Measurements from ENCODE around the gene TCF15. TPM values are rescaled to one million over a fixed set of nuclear protein-coding genes. Genes with fewer than 3 reads are reported as not detected.

Gene TCF15
- total and polyA plus RNA-seq, 2 of the 8 experiments (the other 6 are each of a cell fraction or from before 2014, with no cell fraction given): 3.7 to 6.9 TPM

DNA sequence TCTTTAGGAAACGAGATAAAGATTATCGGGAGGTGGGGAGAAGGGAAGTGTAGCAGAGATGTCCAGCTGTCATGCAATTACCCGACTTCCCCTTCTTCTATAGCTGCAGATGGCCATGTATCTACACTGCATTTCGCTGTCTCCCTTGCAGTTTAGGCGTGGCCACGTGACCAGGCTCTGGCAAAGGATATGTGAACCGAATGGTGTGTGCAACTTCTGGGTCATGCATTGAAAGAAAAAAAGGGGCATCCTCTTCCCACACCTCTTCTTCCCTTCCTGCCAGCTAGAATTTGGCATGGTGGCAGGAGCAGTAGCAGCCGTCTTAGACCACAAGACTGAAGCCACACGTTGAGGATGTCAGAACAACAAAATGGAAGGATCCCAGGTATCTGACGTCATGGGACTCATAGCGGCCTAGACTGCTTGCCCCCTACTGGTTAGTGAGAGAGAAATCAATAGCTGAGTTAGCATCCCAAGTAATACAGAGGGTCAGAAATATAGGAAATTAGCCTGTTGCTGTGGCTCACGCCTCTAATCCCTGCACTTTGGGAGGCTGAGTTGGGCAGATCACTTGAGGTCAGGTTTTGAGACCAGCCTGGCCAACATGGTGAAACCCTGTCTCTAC is 32.8 kb downstream of the TCF15 start (continued):
- TF ChIP-seq CTCF (IDR thresholded peaks at IDR 0.05; ENCODE audit: control extremely low read depth in 1 of 3, insufficient read depth in 1 of 3, low read depth in 1 of 3, low read length in 3 of 3) (peak; percentile 33 to 74 (median 40); a peak in 3 of 4 replicates), RNF2 (IDR thresholded peaks at IDR 0.05; ENCODE audit: borderline replicate concordance, low read depth, low read length, missing control alignments, poor library complexity, severe bottlenecking) (no peak), YY1 (IDR thresholded peaks at IDR 0.05; ENCODE audit: low read depth, low read length) (peak; percentile 80), ATF2 (IDR thresholded peaks at IDR 0.05; ENCODE audit: low read length) (peak; percentile 86), CHD2 (IDR thresholded peaks at IDR 0.05; ENCODE audit: low read length) (no peak), USF2 (IDR thresholded peaks at IDR 0.05; ENCODE audit: low read length) (no peak), NANOG (IDR thresholded peaks at IDR 0.05; ENCODE audit: insufficient read depth, low read depth, low read length, poor library complexity, severe bottlenecking) (no peak)

Data from H1 (cell line).